WTC11 (cell line): ENCODE results near the gene CPT1C. TPM values are rescaled to one million over a fixed set of nuclear protein-coding genes. Genes with fewer than 3 reads are reported as not detected.

Source experiments
- ATAC-seq: fragments of 200-7000 bp; cut with Tn5 transposase; 2 replicates; pipeline ENCODE4 v1.10.0; 2021; ENCODE audit warnings: mild to moderate bottlenecking, moderate library complexity
- Bru-seq: library from RNA; stranded (reverse); fragments of 400-500 nt; gene quantifications from one replicate; lab custom pipeline; 2021; lab: Mats Ljungman, UMichigan
- CTCF ChIA-PET: fragments of 300-600 bp; sonication (Branson Sonifier 250); formaldehyde crosslinking; loops from one replicate; lab custom pipeline; 2021; ENCODE audit warnings: antibody characterized with exemption; lab: Charles Lee
- POLR2A ChIA-PET: fragments of 350-600 bp; sonication (Branson Sonifier 250); formaldehyde crosslinking; loops from one replicate; lab custom pipeline; 2021; ENCODE audit warnings: antibody characterized with exemption; lab: Charles Lee
- DNase-seq: peaks from one replicate; pipeline ENCODE4 v3.0.0; 2021; ENCODE audit warnings: low spot score
- H3K27ac Mint-ChIP-seq: 2 replicates; pipeline ENCODE4 v1.8.0; 2021; ENCODE audit warnings: mixed read lengths
- H3K27me3 Mint-ChIP-seq: 2 replicates; pipeline ENCODE4 v1.8.0; 2021; ENCODE audit warnings: low read depth, mild to moderate bottlenecking, moderate library complexity, mixed read lengths
- H3K36me3 Mint-ChIP-seq: 2 replicates; pipeline ENCODE4 v1.8.0; 2021; ENCODE audit warnings: mixed read lengths
- H3K4me1 Mint-ChIP-seq: 2 replicates; pipeline ENCODE4 v1.8.0; 2022; ENCODE audit warnings: mixed read lengths
- H3K4me3 Mint-ChIP-seq: 2 replicates; pipeline ENCODE4 v1.8.0; 2021; ENCODE audit warnings: mild to moderate bottlenecking, moderate library complexity, mixed read lengths
- H3K9me3 Mint-ChIP-seq: 2 replicates; pipeline ENCODE4 v1.8.0; 2021; ENCODE audit warnings: mixed read lengths
- ARID4B ChIP-seq: sonication (generic); formaldehyde crosslinking; IDR thresholded peaks from 2 replicates; pipeline ENCODE4 v1.8.0; 2023; ENCODE audit warnings: missing genetic modification reagents, mild to moderate bottlenecking, borderline replicate concordance
- ATF3 ChIP-seq: sonication (generic); formaldehyde crosslinking; conservative IDR thresholded peaks from 2 replicates; pipeline ENCODE4 v1.8.1; 2022; ENCODE audit warnings: mild to moderate bottlenecking, missing genetic modification reagents
- E2F4 ChIP-seq: sonication (generic); formaldehyde crosslinking; IDR thresholded peaks from 2 replicates; pipeline ENCODE4 v1.8.1; 2022; ENCODE audit warnings: low read depth, mild to moderate bottlenecking, moderate library complexity, missing genetic modification reagents, borderline replicate concordance
- ERG ChIP-seq: fragments of 250-450 bp; sonication (Bioruptor Pico); IDR thresholded peaks from 2 replicates; pipeline ENCODE4 v1.8.0; 2021; ENCODE audit warnings: mild to moderate bottlenecking
- ETV6 ChIP-seq: sonication (generic); formaldehyde crosslinking; IDR thresholded peaks from 2 replicates; pipeline ENCODE4 v1.8.1; 2022; ENCODE audit warnings: mild to moderate bottlenecking, missing genetic modification reagents
- FOXP4 ChIP-seq: sonication (generic); formaldehyde crosslinking; IDR thresholded peaks from 2 replicates; pipeline ENCODE4 v1.8.0; 2022; ENCODE audit warnings: mild to moderate bottlenecking, missing genetic modification reagents
- HMGA2 ChIP-seq: fragments of 250-450 bp; sonication (Bioruptor Pico); IDR thresholded peaks from 2 replicates; pipeline ENCODE4 v1.4.0; 2021; ENCODE audit warnings: mild to moderate bottlenecking, moderate library complexity
- HMGXB4 ChIP-seq: sonication (generic); formaldehyde crosslinking; IDR thresholded peaks from 2 replicates; pipeline ENCODE4 v1.8.1; 2023; ENCODE audit warnings: mild to moderate bottlenecking, moderate library complexity, missing genetic modification reagents
- JAZF1 ChIP-seq: fragments of 250-450 bp; sonication (Bioruptor Pico); IDR thresholded peaks from 2 replicates; pipeline ENCODE4 v1.9.0; 2021; ENCODE audit warnings: moderate library complexity, mild to moderate bottlenecking, inconsistent platforms
- JUN ChIP-seq: sonication (generic); formaldehyde crosslinking; IDR thresholded peaks from 2 replicates; pipeline ENCODE4 v1.8.0; 2023; ENCODE audit warnings: mild to moderate bottlenecking, missing genetic modification reagents
- SMAD3 ChIP-seq: sonication (generic); formaldehyde crosslinking; IDR thresholded peaks from 2 replicates; pipeline ENCODE4 v1.8.0; 2022; ENCODE audit warnings: missing genetic modification reagents, mild to moderate bottlenecking, borderline replicate concordance
- SP1 ChIP-seq: sonication (generic); formaldehyde crosslinking; conservative IDR thresholded peaks from 2 replicates; pipeline ENCODE4 v1.8.1; 2022; ENCODE audit warnings: missing genetic modification reagents
- TEAD1 ChIP-seq: sonication (generic); formaldehyde crosslinking; IDR thresholded peaks from 2 replicates; pipeline ENCODE4 v1.8.0; 2022; ENCODE audit warnings: mild to moderate bottlenecking, missing genetic modification reagents
- USF2 ChIP-seq: sonication (generic); formaldehyde crosslinking; IDR thresholded peaks from 2 replicates; pipeline ENCODE4 v1.8.1; 2023; ENCODE audit warnings: mild to moderate bottlenecking, missing genetic modification reagents, moderate library complexity
- ZNF219 ChIP-seq: sonication (generic); formaldehyde crosslinking; IDR thresholded peaks from 2 replicates; pipeline ENCODE4 v1.8.0; 2023; ENCODE audit warnings: missing genetic modification reagents, mild to moderate bottlenecking, borderline replicate concordance
- ZNF396 ChIP-seq: fragments of 250-450 bp; sonication (Bioruptor Pico); IDR thresholded peaks from 2 replicates; pipeline ENCODE4 v1.8.0; 2021; ENCODE audit warnings: mild to moderate bottlenecking, moderate library complexity, borderline replicate concordance
- ZNF532 ChIP-seq: fragments of 250-450 bp; sonication (Bioruptor Pico); IDR thresholded peaks from 2 replicates; pipeline ENCODE4 v1.9.0; 2021; ENCODE audit warnings: mild to moderate bottlenecking, borderline replicate concordance
- long read RNA-seq, 3 experiments: library from RNA in 1 of 3; library from capped mRNA in 1 of 3; library from polyadenylated mRNA in 1 of 3; unstranded in 2 of 3; stranded (forward) in 1 of 3; transcript quantifications; one replicate each; pipeline ENCODE4 v2.0.0, GENCODE V29; 2021
- total RNA-seq: library from RNA; stranded (reverse); gene quantifications from 3 replicates; pipeline ENCODE4 v1.2.3, GENCODE V29; 2021

Gene CPT1C
- 74.6 to 89.5 TPM (median 85.4 TPM) in 3 replicates for total RNA-seq
- percentile 57 among the genes with signal in this experiment for Bru-seq, nascent RNA
- long read RNA-seq, experiment 1, transcript CPT1C-204 (20 exons, 2,785 nt) = minor isoform, 6 of 217 reads
- long read RNA-seq, experiment 1, transcript CPT1C-217 (20 exons, 2,767 nt) = major isoform, 45 of 217 reads
- long read RNA-seq, experiment 1, transcript CPT1C-202 (19 exons, 2,783 nt) = minor isoform, 40 of 217 reads
- long read RNA-seq, experiment 1, partial matches to known transcripts = 17 of 217 reads
- long read RNA-seq, experiment 1, other reads (novel, unspliced or antisense) = 105 of 217 reads
- long read RNA-seq, experiment 2, transcript CPT1C-217 (20 exons, 2,767 nt) = major isoform, 6 of 50 reads
- long read RNA-seq, experiment 2, partial matches to known transcripts = 12 of 50 reads
- long read RNA-seq, experiment 2, other reads (novel, unspliced or antisense) = 23 of 50 reads
- long read RNA-seq, experiment 3, partial matches to known transcripts = 11 of 18 reads
- long read RNA-seq, experiment 3, other reads (novel, unspliced or antisense) = 5 of 18 reads

- DNase-seq (peak; percentile 93), ATAC-seq (peak; percentile 72)
- H3K36me3 Mint-ChIP-seq = peaks cover 31% of the 10 kb centered on the region
- ChIA-PET CTCF (interaction anchor here (1.0 to 3.8 kb wide), 12 partner anchors 10 to 115 kb away, joined by 3 to 19 read pairs (median 6); partner anchors contain the start of genes AP2A1, RRAS and SCAF1), POLR2A (interaction anchor here (0.6 to 5.9 kb wide), 9 partner anchors 10 to 107 kb away, joined by 3 to 38 read pairs (median 6); partner anchors contain the start of genes PRMT1 and RRAS)
- no peaks in the 10 kb centered on the region for H3K27me3 Mint-ChIP-seq
- peaks cover 37% of the 10 kb centered on the region for H3K4me1 Mint-ChIP-seq
- H3K9me3 Mint-ChIP-seq = peaks cover 3% of the 10 kb centered on the region
- H3K4me3 Mint-ChIP-seq = peak within 1 kb of the TSS; percentile 93
- peak within 1 kb of the TSS; percentile 96 for H3K27ac Mint-ChIP-seq
- peak; percentile 89 for TF ChIP-seq TEAD1
- no peak for TF ChIP-seq ZNF219 (CRISPR knock-in tag)
- 0 out of 2 replicates have a peak, but pooled peaks have one; percentile 72 for TF ChIP-seq ERG (CRISPR knock-in tag)
- TF ChIP-seq ATF3 (CRISPR knock-in tag) = no peak
- no peak for TF ChIP-seq FOXP4 (CRISPR knock-in tag)
- TF ChIP-seq ARID4B = 0 out of 2 replicates have a peak, but pooled peaks have one; percentile 14
- TF ChIP-seq ETV6 (CRISPR knock-in tag) = peak; percentile 37; the same call in 1 of the 2 replicates
- TF ChIP-seq E2F4 (CRISPR knock-in tag) = no peak
- 0 out of 2 replicates have a peak, but pooled peaks have one; percentile 50 for TF ChIP-seq JUN (CRISPR knock-in tag)
- no peak for TF ChIP-seq ZNF396 (CRISPR knock-in tag)
- no peak for TF ChIP-seq HMGA2 (CRISPR knock-in tag)
- no peak for TF ChIP-seq ZNF532 (CRISPR knock-in tag)
- TF ChIP-seq SMAD3 (CRISPR knock-in tag) = peak; percentile 82; the same call in 1 of the 2 replicates
- 0 out of 2 replicates have a peak, but pooled peaks have one; percentile 51 for TF ChIP-seq SP1
- TF ChIP-seq USF2 (CRISPR knock-in tag) = 0 out of 2 replicates have a peak, but pooled peaks have one; percentile 20
- no peak for TF ChIP-seq HMGXB4 (CRISPR knock-in tag)
- TF ChIP-seq JAZF1 (CRISPR knock-in tag) = no peak
Measured at GRCh38 chr19:49690656-49691242, at the start of gene CPT1C. CPT1C (plus strand) TSS chr19:49691116; CDS start chr19:49692253, 1,137 bp downstream.
